Stimulated activated CD8-positive, alpha-beta memory T cell treated with anti-CD3 and anti-CD28 coated beads, Interleukin-15, amount 100 ng/mL, for 1 hour (primary cell): ENCODE data around the gene TEX11.
"Not testable (repeated sequence)": the region's sequence is repeated elsewhere in the genome, so short reads cannot be mapped to it uniquely, and the experiment has no call there.

Source experiments
- DNase-seq: peaks from one replicate; pipeline ENCODE4 v3.0.0-alpha.2; 2020; ENCODE audit warnings: low read depth

Gene TEX11

DNA sequence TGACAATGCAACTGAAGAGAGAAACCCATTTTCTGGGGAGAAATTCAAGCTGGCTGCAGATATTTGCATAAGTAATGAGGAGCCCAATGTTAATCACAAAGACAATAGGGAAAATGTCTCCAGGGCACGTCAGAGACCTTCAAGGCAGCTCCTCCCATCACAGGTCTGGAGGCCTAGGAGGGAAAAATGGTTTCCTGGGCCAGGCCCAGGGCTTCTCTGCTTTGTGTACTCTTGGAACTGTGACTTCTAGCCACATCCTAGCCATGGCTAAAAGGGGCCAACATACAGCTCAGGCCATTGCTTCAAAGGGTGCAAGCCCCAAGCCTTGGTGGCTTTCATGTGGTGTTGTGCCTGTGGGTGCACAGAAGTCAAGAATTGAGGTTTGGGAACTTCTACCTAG, 321.4 kb downstream of the TEX11 start:
- not testable (repeated sequence) for DNase-seq

DNA sequence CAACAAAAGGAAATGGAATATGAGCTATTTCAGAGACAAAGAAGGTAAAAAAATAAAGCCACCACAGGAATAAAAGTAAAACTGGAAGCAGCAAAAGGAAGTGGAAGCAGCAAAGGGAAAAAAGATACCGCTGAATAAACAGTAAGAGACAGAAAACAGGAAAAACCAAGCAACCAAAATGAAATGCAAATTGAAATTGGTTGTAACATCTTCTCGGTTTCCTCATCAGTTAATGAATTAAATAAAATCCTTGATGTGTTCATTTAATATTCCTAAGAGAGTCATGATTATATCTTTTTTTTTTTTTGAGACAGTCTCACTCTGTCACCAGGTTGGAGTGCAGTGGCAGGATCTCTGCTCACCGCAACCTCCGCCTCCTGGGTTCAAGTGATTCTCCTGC, 331.1 kb downstream of the TEX11 start:
- no peak for DNase-seq

DNA sequence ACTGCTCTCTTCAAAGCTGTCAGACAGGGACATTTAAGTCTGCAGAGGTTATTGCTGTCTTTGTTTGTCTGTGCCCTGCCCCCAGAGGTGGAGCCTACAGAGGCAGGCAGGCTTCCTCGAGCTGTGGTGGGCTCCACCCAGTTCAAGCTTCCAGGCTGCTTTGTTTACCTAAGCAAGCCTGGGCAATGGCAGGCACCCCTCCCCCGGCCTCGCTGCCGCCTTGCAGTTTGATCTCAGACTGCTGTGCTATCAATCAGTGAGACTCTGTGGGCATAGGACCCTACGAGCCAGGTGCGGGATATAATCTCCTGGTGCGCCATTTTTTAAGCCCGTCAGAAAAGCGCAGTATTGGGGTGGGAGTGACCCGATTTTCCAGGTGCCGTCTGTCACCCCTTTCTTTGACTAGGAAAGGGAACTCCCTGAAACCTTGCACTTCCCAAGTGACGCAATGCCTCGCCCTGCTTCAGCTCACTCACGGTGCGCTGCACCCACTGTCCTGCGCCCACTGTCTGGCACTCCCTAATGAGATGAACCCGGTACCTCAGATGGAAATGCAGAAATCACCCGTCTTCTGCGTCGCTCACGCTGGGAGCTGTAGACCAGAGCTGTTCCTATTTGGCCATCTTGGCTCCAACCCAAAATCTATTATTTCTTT, 338.5 kb downstream of the TEX11 start:
- not testable (repeated sequence) for DNase-seq

DNA sequence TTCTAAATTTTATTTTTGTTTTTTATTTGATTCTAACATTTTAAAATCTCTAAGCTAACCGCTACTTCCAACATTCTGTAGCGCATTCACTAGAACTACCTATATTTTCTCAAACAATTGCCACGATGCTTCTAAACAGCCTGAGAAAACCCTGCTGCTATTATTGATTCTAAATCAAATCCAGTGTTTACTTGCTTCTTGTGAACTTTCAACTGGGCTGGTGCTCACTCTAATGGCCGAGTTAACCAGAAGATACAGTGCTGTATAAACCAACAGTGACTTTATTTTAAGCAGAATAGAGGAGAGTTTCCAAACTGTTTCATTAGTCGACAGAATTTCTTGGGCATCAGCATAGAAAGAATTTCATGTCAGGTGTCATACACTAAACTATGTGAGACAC, 353.6 kb downstream of the TEX11 start:
- no peak for DNase-seq

DNA sequence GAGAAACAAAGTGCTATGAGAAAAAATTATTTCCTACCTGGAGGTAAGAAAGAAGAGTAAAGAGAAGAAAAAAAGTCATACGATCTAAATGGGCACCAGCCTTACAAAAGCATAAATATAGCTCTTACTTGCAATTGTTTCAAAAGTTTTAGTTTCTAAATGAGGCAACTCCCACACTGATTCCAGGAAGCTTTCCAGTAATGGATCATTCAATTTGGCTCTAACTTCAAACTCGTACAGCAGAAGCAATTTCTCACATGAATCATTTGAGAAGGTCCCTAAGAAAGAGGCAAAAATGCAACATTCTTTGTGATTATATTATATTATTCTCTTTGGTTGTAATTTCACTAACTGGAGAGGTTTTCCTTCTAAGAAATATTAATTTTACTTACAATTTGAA, 354.0 kb downstream of the TEX11 start:
- DNase-seq, result no peak

DNA sequence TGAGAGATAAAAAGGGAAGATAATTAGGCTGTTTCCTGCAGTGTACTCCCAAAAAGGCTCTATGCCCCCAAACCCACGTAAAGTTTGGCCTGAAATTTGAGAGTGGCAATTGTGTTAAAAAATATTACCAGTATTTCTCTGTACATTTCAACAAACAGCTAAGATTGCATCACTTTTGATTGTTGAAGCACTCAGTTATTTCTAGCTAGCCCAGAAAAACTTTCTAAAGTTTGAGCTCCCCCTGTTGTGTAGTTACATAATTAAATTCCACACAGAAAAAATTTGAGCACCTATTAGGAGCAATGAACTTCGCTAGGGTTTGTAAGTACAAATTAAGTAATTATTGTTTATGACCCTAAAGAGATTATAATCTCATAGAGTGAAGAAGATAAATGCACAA, 354.4 kb downstream of the TEX11 start:
- DNase-seq, result no peak

DNA sequence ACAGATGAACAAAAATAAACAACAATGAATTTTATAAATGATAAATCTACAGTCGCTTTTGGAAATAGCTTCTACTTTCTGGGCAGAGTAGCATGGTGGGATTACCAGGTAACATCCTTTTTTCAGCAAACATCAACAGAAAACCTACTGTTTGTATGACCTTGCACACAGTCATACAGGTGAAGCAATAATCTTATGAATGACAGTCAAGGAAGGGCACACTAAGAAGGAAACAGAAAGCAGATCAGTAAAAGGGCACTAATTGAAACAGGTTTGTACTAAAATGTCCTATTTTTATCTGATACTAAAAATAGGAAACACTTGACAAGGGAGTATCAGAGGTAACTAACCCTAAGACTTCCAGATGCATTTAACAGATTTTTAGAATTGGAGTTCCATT, 355.0 kb downstream of the TEX11 start:
- no peak for DNase-seq

DNA sequence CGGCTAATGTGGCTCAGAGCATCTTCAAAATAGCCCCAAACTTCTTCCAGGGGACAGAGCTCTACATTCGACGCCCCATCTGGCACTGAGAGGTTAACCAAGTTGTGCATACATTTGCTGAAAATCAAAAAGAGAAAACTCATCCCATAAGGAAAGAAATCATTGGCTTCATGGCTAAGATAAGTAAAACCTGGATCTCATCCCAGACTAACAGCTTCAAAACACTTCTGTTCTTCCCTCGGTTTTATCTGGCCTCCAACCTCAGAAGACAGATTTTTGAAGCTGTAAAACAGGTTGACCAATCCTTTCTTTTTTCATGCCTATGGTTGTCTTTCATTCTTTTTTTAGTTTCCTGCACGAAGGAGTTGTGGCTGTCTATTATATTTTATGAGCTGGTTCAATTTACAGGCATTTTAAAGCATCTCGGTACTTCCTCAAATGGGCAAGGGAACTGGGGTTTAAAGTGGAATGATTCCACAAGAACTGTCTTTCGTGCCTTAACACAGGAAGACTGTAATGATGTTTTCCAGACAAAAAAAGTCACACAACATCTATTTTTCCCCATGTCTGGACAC, 356.3 kb downstream of the TEX11 start:
- no peak for DNase-seq

DNA sequence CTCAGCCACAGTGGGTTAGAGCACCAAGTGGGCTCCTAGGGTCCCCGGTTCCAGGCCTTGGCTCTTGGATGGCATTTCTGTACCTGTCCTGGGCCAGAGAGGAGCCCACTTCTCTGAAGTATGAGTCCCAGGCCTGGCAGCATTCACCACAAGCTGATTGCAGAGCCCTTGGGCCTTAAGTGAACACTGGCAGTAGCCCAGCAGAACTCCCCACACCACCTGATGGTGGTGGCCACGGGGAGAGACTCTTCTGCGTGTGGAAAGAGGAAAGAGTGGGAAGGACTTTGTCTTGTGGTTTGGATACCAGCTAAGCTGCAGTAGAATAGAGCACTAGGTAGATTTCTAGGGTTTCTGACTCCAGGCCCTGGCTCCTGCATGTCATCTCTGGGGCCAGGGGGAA, 359.1 kb downstream of the TEX11 start:
- no peak for DNase-seq

DNA sequence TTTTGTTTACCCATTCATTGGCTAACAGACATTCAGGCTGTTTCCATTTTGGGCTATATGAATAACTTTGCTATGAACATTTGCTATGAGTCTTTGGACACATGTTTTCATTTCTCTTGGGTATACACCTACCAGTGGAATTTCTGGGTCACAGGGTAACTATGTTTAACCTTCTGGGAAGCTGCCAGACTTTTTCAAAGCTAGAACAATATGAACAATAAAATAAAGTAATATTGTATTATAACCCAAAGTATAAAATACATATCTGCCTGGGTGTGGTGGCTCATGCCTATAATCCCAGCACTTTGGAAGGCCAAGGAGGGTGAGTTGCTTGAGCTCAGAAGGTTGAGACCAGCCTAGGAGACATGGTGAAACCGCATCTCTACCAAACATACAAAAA, 373.3 kb downstream of the TEX11 start:
- no peak for DNase-seq

DNA sequence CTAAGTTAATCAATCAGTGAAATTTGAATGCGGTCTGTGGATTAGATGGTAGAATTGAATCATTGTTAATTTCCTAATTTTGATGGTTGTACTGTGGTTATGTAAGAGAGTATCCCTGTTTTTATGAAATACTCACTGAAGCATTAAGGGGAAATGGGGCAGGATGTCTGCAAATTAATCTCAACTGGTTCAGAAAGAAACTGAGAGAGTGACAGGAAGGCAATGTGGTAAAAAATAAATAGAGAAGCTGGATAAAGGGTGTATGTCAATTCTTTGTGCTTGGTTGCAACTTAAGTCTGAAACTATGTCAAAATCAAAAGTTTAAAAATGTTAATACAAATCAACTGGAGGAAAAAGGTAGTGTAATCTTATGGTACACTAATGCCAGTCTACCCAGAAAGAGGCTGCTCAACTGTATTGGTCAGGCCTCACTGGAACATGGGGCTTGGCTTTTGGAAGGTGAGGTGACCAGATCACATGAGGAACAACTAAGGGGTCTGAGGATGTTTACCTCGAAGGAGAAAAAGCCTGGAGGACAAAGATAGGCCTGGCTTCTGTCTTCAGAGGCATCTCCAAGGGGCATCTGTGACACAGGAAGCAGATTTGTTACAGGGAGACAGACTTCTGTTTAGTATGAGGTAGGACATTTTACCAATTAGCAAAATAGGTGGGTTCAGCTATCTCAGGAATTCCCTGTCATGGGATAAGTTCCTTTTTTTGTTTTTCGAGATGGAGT, 380.7 kb downstream of the TEX11 start:
- DNase-seq, result no peak

DNA sequence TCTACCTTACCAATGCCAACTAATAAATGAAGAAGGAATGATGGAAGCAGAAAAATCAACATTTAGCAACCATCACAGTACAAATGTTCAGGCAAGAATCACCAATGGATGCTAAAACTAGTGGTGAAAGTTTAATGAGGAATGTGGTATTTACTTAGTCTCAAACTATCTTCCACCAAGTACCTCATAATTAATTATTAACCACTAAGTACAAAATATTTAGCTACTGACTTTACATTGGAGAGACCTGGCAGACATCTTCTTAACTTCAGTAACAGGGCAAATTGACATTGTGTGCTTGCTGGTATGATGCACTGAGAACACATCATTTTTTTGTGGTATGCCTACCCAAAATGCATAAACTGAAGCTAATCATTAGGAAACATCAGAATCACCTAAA, 381.5 kb downstream of the TEX11 start:
- no peak for DNase-seq

DNA sequence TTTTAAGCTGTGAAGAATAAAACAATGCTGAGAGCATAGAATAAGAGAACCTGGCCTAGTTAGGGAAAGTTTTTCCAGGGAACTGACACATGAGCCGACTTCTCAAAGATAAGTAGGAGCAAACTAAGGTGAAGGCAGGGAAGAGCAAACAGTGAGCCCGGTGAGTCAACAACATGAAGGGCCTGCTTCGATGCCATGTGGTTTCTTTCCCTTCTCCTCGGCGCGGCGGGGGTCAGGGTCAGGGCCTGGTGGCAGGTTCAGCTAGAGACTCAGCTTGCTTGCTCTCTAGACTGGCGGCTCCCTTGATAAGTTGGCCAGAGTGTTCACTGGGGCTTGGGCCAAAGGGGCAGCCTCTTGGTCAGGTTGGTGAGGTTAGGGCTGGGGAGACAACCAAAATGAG, 382.8 kb downstream of the TEX11 start:
- no peak for DNase-seq

DNA sequence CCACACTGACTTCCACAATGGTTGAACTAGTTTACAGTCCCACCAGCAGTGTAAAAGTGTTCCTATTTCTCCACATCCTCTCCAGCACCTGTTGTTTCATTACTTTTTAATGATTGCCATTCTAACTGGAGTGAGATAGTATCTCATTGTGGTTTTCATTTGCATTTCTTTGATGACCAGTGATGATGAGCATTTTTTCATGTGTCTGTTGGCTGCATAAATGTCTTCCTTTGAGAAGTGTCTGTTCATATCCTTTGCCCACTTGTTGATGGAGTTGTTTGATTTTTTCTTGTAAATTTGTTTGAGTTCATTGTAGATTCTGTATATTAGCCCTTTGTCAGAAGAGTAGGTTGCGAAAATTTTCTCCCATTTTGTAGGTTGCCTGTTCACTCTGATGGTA, 392.8 kb downstream of the TEX11 start:
- DNase-seq, result not testable (repeated sequence)

DNA sequence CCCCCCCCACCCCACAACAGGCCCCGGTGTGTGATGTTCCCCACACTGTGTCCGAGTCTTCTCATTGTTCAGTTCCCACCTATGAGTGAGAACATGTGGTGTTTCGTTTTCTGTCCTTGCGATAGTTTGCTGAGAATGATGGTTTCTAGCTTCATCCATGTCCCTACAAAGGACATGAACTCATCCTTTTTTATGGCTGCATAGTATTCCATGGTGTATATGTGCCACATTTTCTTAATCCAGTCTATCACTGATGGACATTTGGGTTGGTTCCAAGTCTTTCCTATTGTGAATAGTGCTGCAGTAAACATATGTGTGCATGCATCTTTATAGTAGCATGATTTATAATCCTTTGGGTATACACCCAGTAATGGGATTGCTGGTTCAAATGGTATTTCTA, 393.2 kb downstream of the TEX11 start:
- not testable (repeated sequence) for DNase-seq

DNA sequence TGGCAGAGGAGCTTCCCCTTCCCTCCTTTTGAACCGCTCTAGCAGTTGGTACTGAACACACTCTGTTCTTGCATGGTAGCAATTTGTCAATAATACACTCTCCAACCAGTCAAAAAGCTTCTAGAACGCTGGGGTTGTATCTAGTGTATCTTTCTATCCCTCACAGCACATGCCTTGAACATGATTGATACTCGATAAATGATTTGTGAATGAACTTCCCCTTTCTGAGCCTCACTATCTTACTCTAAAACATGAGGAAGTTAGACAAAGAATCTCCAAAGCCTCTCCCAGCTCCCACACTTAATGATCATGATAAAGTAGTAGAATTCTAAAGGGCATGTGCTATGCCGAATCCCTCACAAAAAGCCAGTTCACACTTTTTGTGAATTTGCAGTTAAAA, 399.4 kb downstream of the TEX11 start:
- no peak for DNase-seq

DNA sequence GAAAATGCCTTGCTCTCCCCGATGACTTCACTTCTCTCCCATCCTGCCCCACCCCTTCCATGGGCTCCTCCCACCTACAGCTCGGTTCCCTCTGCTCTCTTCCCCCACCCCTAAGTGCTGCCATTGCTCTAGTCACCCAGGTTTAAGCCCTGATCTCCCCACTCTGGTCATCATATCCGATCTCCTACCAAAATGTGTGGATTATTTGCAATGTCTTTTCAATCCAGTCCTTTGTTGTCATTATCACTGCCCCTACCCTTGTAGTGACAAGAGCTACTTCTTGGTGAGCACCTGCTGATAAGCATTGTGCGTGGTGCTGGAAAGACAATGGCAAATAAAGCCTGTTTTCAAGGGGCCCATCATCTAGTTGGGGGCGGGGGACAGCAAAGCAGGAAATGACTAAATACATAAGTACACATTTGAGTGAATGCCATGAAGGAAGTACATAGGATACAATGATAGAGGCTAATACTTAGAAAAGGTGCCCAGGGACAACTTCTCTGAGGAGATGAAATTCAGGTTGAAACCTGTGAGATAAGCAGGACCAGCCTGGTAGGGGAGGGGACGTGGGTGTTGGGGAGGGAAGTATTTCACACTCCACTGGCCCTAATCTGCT, 400.1 kb downstream of the TEX11 start:
- DNase-seq, result no peak

DNA sequence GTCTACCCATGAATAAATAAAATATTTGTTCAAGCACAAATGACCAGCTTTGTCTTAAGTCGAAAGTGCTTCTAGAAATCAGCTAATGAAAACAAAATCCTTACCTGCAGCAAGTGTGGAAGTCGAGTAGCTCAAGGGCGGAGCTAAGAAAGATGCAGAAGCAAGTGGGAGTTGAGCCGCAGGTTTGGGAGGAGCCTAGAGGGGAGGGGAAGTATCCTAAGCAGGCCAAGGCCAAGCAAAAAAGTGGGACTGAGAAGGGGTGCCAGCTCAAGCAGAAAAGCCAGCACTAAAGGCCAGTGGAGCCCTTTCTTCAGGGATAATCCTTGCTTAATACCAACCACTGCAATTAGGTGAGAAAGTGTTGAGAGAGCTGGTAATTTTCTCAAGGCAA, 403.1 kb downstream of the TEX11 start:
- no peak for DNase-seq

DNA sequence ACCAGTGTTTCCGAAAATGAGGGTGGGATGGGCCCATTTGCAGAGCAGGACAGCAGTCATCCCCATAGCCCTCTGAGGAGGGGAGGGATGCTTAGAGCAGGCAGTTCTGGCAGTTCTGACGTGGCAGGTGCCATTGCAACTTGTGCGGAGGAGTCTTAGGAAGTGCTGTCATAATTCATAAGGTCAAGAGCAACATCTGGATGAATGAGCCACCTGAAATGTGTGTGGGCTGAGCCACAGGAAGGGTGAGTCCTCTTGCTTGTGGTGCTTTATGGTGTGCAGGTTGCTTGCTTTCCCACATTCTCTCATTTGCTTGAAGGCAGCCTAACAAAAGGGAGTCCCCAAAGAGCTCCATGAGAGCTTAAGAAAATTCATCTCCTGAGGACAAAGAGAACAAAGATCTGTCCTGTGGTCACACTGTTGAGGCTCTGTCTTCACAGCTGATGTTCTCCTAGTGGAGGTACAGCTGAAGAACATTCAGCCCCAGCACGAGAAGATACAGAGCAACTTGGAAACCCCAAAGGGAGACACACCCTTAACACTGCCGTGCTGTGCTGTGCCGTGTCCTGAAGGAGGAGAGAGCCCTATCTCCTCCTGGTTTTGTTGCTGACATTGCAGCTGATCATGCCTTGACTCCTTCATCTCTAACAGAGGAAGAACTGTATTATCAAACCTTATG, 403.6 kb downstream of the TEX11 start:
- DNase-seq, result no peak

DNA sequence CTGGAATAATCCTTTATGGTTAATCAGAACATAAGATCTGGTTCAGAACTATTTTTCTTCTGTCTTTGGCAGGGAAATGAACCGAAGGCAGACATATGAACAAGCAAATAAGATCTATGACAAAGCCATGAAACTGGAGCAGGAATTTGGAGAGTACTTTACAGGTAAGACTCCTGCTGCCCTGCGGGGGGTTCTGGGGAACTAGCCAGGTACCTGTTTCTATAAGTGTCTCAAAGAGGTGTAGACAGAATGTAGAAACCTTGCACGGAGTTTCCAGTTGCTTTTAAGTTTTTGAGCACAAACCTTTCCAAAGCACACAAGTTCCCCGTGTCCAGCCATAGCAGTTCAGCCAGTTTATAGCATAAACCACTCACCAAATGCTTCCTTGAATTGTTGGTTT, 407.7 kb downstream of the TEX11 start:
- DNase-seq, result no peak

DNA sequence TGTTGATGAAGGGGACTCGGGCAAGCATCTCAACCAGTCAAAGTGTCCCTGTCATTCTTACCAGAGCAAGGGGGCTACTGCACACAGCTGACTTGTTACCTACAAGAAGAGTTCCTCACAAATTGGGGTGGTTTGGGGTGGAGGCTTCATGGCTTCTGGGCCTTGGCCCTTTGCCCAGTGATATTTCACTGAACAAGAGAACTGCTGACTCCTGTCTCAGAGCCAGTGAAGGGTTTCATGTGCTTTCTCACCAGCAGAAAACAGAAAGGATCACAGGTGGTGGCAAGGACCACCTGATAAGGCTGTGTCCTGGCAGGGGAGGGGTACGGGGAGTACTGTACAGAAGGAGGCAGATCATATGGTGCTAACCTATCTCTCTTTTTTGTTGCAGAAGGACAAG, 410.4 kb downstream of the TEX11 start:
- DNase-seq, result no peak

DNA sequence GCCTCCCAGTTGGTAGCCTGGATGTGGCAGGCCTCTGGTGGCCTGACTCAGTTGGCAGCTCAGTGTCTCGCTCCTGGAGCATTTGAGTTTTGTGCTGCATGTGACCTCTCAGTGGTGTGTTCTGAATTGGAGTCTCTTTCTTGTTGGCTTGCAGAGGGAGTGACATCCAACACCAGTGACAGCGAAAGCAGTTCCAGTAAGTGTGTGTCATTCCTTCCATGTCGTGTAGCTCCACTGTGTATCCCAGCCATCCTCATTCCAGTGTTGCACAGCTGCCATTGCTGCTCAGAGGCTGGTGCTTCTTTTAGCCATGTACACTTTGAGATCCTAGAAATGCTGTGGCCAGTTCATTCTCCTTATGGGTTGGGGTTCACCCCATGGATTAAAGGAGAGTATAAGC, 411.5 kb downstream of the TEX11 start:
- no peak for DNase-seq

DNA sequence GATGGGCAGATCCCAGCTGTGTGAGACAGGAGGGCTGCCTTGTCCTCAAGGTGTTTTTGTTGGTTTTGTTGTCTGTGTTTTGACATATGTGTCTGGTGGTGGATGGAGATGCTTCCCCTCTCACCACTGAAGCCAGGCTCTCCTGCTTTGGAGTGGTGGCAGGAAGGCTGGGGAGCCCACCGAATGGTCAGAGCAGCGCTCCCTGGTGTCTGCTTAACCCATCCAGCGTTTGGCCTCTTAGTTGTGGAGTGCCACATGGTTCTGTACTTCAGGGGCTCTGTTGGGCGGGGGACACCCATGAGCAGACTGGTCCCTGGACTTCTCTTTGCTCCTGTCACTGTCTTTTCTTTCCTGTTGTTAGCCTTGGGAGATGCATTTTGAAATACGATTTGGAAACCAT, 412.0 kb downstream of the TEX11 start:
- no peak for DNase-seq
